HUES48 (cell line): ENCODE data around the gene DNAJA3.
A peak's percentile ranks its signal among the peaks of the same experiment; 100 is the strongest.

ENCODE experiments used
- H3K27ac ChIP-seq: one replicate; pipeline ENCODE4 v1.7.0; 2013; ENCODE audit warnings: low read depth, low read length, inconsistent platforms
- H3K27me3 ChIP-seq: 2 replicates; pipeline ENCODE4 v1.6.1; 2013; ENCODE audit warnings: mild to moderate bottlenecking, low read length; ENCODE audit not compliant: control insufficient read depth, insufficient read depth
- H3K36me3 ChIP-seq: 2 replicates; pipeline ENCODE4 v1.6.1; 2013; ENCODE audit warnings: low read length; ENCODE audit not compliant: control insufficient read depth, insufficient read depth
- H3K4me1 ChIP-seq: 2 replicates; pipeline ENCODE4 v1.6.1; 2013; ENCODE audit warnings: mild to moderate bottlenecking, low read length; ENCODE audit not compliant: control insufficient read depth, insufficient read depth
- H3K4me3 ChIP-seq: 2 replicates; pipeline ENCODE4 v1.5.1; 2013; ENCODE audit warnings: mild to moderate bottlenecking, low read depth, low read length
- H3K9ac ChIP-seq: 2 replicates; pipeline ENCODE4 v1.6.1; 2013; ENCODE audit warnings: mild to moderate bottlenecking, low read depth, low read length, moderate library complexity
- H3K9me3 ChIP-seq: 2 replicates; pipeline ENCODE4 v1.6.1; 2013; ENCODE audit warnings: low read length; ENCODE audit not compliant: control insufficient read depth, insufficient read depth

DNAJA3 gene

GRCh38 chr16:4465977-4466779 lies 40.5 kb downstream of the DNAJA3 start:
- no peak overlapping the region for H3K27ac ChIP-seq
- H3K4me3 ChIP-seq, result no peak overlapping the region
- H3K9me3 ChIP-seq, result no peaks in the 10 kb centered on the region
- H3K36me3 ChIP-seq, result peaks cover 73% of the 10 kb centered on the region
- H3K4me1 ChIP-seq, result no peaks in the 10 kb centered on the region
- no peaks in the 10 kb centered on the region for H3K27me3 ChIP-seq
- no peak overlapping the region for H3K9ac ChIP-seq

DNA sequence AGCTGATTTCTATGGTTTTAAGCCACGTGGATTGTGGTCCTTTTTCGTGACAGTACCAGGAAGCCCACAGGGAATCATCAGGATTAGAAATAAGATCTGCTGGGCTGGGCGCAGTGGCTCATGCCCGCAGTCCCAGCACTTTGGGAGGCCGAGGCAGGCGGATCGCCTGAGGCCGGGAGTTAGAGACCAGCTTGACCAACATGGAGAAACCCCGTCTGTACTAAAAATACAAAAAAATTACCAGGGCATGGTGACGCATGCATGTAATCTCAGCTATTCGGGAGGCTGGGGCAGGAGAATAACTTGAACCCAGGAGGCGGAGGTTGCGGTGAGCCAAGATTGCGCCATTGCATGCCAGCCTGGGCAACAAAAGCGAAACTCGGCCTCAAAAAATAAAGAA lies 42.2 kb downstream of the DNAJA3 start:
- Histone ChIP-seq H3K9ac (no peak overlapping the region), H3K27ac (no peak overlapping the region), H3K36me3 (peaks cover 71% of the 10 kb centered on the region), H3K4me3 (no peak overlapping the region), H3K9me3 (no peaks in the 10 kb centered on the region), H3K27me3 (no peaks in the 10 kb centered on the region), H3K4me1 (no peaks in the 10 kb centered on the region)

GRCh38 chr16:4468972-4469371 lies 43.3 kb downstream of the DNAJA3 start:
- H3K27ac ChIP-seq, result no peak overlapping the region
- no peak overlapping the region for H3K9ac ChIP-seq
- H3K36me3 ChIP-seq, result peaks cover 61% of the 10 kb centered on the region
- H3K9me3 ChIP-seq, result no peaks in the 10 kb centered on the region
- no peaks in the 10 kb centered on the region for H3K27me3 ChIP-seq
- H3K4me1 ChIP-seq, result peaks cover 4% of the 10 kb centered on the region
- no peak overlapping the region for H3K4me3 ChIP-seq

DNA sequence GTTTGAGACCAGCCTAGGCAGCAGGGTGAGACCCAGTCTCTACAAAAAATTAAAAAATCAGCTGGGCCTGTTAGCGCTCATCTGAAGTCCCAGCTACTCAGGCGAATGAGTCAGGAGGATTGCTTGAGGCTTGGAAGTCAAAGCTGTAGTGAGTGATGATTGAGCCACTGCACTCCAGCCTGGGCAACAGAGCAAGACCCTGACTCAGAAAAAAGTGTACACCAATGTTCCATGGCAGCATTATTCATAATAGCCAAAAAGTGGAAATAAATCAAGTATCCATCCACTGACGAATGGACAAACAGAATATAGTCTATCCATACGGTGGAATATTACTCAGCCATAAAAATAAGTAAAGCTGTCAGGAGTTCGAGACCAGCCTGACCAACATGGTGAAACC lies 46.2 kb downstream of the DNAJA3 start:
- H3K4me1 ChIP-seq, result peaks cover 7% of the 10 kb centered on the region
- H3K27ac ChIP-seq, result no peak overlapping the region
- no peak overlapping the region for H3K4me3 ChIP-seq
- peaks cover 3% of the 10 kb centered on the region for H3K27me3 ChIP-seq
- H3K9ac ChIP-seq, result no peak overlapping the region
- no peaks in the 10 kb centered on the region for H3K9me3 ChIP-seq
- peaks cover 36% of the 10 kb centered on the region for H3K36me3 ChIP-seq

- H3K27me3 ChIP-seq, result peaks cover 3% of the 10 kb centered on the region
- H3K9ac ChIP-seq, result no peak overlapping the region
- H3K9me3 ChIP-seq, result no peaks in the 10 kb centered on the region
- no peak overlapping the region for H3K27ac ChIP-seq
- H3K36me3 ChIP-seq, result peaks cover 26% of the 10 kb centered on the region
- peak overlapping the region; percentile 80; the same call in 1 of the 2 replicates for H3K4me3 ChIP-seq
- peaks cover 7% of the 10 kb centered on the region for H3K4me1 ChIP-seq
These were observed 47.2 kb downstream of the DNAJA3 start for GRCh38 chr16:4472880-4473279.

DNA sequence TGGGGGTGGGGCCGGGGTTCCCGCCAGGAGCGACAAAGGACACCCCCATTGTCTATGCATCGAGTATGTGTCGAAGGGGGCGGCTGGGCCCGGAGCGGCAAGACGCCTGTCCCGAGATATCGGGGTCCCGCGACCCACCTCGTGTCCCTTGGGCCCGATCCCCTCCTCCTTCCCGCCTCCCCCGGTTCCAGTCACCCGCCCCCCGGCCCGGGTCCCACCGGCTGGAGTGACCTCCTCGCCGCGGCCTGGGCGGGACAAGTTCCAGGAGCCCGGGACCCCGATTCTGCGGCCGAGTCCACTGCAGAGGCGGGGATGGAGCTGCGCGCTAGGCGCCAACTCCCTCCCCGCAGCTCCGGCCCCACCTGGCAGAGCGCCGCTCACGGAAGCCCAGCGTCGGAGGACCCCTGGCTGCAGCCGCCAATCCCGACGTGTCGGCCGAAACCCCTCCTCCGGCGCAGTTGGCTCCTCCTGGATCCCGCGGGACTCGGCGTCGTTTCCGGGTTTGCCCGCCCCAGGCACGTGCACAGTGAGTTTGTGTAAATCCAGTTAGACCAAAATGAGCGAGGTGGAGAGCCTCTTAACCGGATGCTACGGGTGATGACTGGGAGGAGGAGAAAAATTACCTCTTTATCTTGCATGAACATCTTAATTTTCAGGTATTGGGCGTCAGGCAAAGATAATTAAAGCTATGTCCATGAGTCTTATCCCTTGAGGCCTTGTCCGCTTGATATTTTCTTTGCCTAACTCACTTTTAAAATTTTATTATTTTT lies 48.7 kb downstream of the DNAJA3 start, which contains the start of gene NMRAL1:
TSS of gene NMRAL1 (minus strand) at position 434 of the 770 bp plus-strand sequence. CDS start 493 bp downstream, outside the sequence.
- H3K27me3 ChIP-seq, result peaks cover 3% of the 10 kb centered on the region
- H3K9ac ChIP-seq, result peak within 1 kb of the TSS; percentile 92
- H3K4me3 ChIP-seq, result peak within 1 kb of the TSS; percentile 80
- H3K4me1 ChIP-seq, result peaks cover 7% of the 10 kb centered on the region
- H3K36me3 ChIP-seq, result peaks cover 11% of the 10 kb centered on the region
- no peaks in the 10 kb centered on the region for H3K9me3 ChIP-seq
- H3K27ac ChIP-seq, result peak within 1 kb of the TSS; percentile 77

GRCh38 chr16:4475880-4476788 lies 50.5 kb downstream of the DNAJA3 start, which contains the start of gene HMOX2:
Gene HMOX2 (plus strand): TSS chr16:4476398. CDS start chr16:4505525, 29,127 bp downstream.
- peaks cover 4% of the 10 kb centered on the region for H3K36me3 ChIP-seq
- peak within 1 kb of the TSS; percentile 8; the same call in 1 of the 2 replicates for H3K9ac ChIP-seq
- H3K4me1 ChIP-seq, result peaks cover 7% of the 10 kb centered on the region
- peak within 1 kb of the TSS; percentile 69 for H3K27ac ChIP-seq
- peaks cover 3% of the 10 kb centered on the region for H3K27me3 ChIP-seq
- H3K9me3 ChIP-seq, result no peaks in the 10 kb centered on the region
- peak within 1 kb of the TSS; percentile 90 for H3K4me3 ChIP-seq

- no peak overlapping the region for H3K9ac ChIP-seq
These were observed 52.3 kb downstream of the DNAJA3 start for GRCh38 chr16:4477966-4478365.

GRCh38 chr16:4481526-4481925 lies 55.9 kb downstream of the DNAJA3 start:
- Histone ChIP-seq H3K27me3 (no peaks in the 10 kb centered on the region), H3K4me1 (no peaks in the 10 kb centered on the region), H3K27ac (no peak overlapping the region), H3K4me3 (no peak overlapping the region), H3K9ac (no peak overlapping the region), H3K9me3 (no peaks in the 10 kb centered on the region), H3K36me3 (peaks cover 4% of the 10 kb centered on the region; the same call in 1 of the 2 replicates)

More at GRCh38 chr16:4477966-4478365, 52.3 kb downstream of the DNAJA3 start:
- H3K4me3 ChIP-seq, result no peak overlapping the region
- peaks cover 3% of the 10 kb centered on the region for H3K27me3 ChIP-seq
- no peaks in the 10 kb centered on the region for H3K9me3 ChIP-seq
- H3K27ac ChIP-seq, result peak overlapping the region; percentile 10
- H3K4me1 ChIP-seq, result peaks cover 7% of the 10 kb centered on the region
- H3K36me3 ChIP-seq, result no peaks in the 10 kb centered on the region

GRCh38 chr16:4481963-4482362 lies 56.3 kb downstream of the DNAJA3 start:
- Histone ChIP-seq H3K9me3 (no peaks in the 10 kb centered on the region), H3K4me3 (no peak overlapping the region), H3K27me3 (no peaks in the 10 kb centered on the region), H3K27ac (no peak overlapping the region), H3K36me3 (peaks cover 4% of the 10 kb centered on the region; the same call in 1 of the 2 replicates), H3K4me1 (no peaks in the 10 kb centered on the region), H3K9ac (no peak overlapping the region)
